K562 (cell line): Measurements from ENCODE around the gene ZSCAN12. TPM values are rescaled to one million over a fixed set of nuclear protein-coding genes. Genes with fewer than 3 reads are reported as not detected.

Experiments used
- ATAC-seq: fragments of 200-7000 bp; cut with Tn5 transposase; 3 replicates; pipeline ENCODE4 v1.9.1; 2020; ENCODE audit warnings: moderate library complexity
- BruUV-seq: library from RNA; stranded (reverse); fragments of 400-500 nt; replicated peaks from 2 replicates; lab custom pipeline; 2021; lab: Mats Ljungman, UMichigan
- CTCF ChIA-PET: fragments of 300-600 bp; formaldehyde crosslinking; extraction: SDS; loops from one replicate; lab custom pipeline; 2021; ENCODE audit warnings: low intra/inter-chr PET ratio; lab: Yijun Ruan, JAX
- POLR2A ChIA-PET: fragments of 300-600, 350-650 bp; sonication (Branson Sonifier 250); formaldehyde crosslinking; extraction: SDS; loops from one replicate; lab custom pipeline; 2021; ENCODE audit warnings: antibody characterized with exemption, inconsistent platforms; lab: Yijun Ruan, JAX
- DNase-seq, 4 experiments: peaks; one replicate each; pipeline versions ENCODE4 v3.0.0 to v3.0.0-alpha.2; 2011 to 2018; ENCODE audit warnings: low spot score in 3 of 4, mixed read lengths in 3 of 4; ENCODE audit errors: extremely low read depth in 1 of 4
- FAIRE-seq: peaks from 2 replicates; lab custom pipeline; 2011; peaks lifted over from hg19 to GRCh38; lab: Jason Lieb, UNC
- H2AFZ ChIP-seq: 2 replicates; pipeline ENCODE4 v1.6.0; 2011; ENCODE audit warnings: low read depth, low read length, control low read depth, inconsistent platforms
- H3K27ac ChIP-seq: fragments of 200-600 bp; 3 replicates; pipeline ENCODE4 v1.8.0; 2011; ENCODE audit warnings: low read depth, mild to moderate bottlenecking, control low read depth, inconsistent platforms, low read length, moderate library complexity, mixed read lengths; ENCODE audit errors: extremely low read depth
- H3K27me3 ChIP-seq, 2 experiments: fragments of 300-600 bp in 1 of 2; 2 replicates in 1 of 2; 3 replicates in 1 of 2; pipeline versions ENCODE4 v1.6.0 to v1.8.0; 2011; ENCODE audit warnings: inconsistent platforms in 2 of 2, low read length in 2 of 2, mild to moderate bottlenecking in 1 of 2, mixed read lengths in 1 of 2, moderate library complexity in 1 of 2; ENCODE audit not compliant: control insufficient read depth in 2 of 2, insufficient read depth in 2 of 2
- H3K36me3 ChIP-seq: fragments of 300-600 bp; 3 replicates; pipeline ENCODE4 v1.8.0; 2011; ENCODE audit warnings: mild to moderate bottlenecking, low read length, inconsistent platforms; ENCODE audit not compliant: control insufficient read depth, insufficient read depth
- H3K4me1 ChIP-seq, 2 experiments: fragments of 200-600 bp in 1 of 2; replicated peaks in 1 of 2; 2 replicates in 1 of 2; 3 replicates in 1 of 2; pipeline versions ENCODE4 v1.5.1 to v1.8.0; 2011; ENCODE audit warnings: inconsistent platforms in 2 of 2, low read length in 2 of 2, mild to moderate bottlenecking in 1 of 2, mixed read lengths in 1 of 2, moderate library complexity in 1 of 2; ENCODE audit not compliant: control insufficient read depth in 2 of 2, insufficient read depth in 2 of 2
- H3K4me2 ChIP-seq: 2 replicates; pipeline ENCODE4 v1.6.1; 2011; ENCODE audit warnings: low read length, control low read depth, inconsistent platforms, mixed read lengths; ENCODE audit not compliant: insufficient read depth
- H3K4me3 ChIP-seq: fragments of 200-600 bp; sonication (generic), shearing (Covaris generic); 2 replicates; pipeline ENCODE4 v1.5.1; 2016; ENCODE audit warnings: control low read depth, inconsistent platforms
- H3K79me2 ChIP-seq: fragments of 200-600 bp; 3 replicates; pipeline ENCODE4 v1.8.0; 2011; ENCODE audit warnings: low read length, inconsistent platforms; ENCODE audit not compliant: control insufficient read depth, insufficient read depth
- H3K9ac ChIP-seq, 2 experiments: 2 replicates each; pipeline versions ENCODE4 v1.6.0 to v1.6.1; 2011; ENCODE audit warnings: low read depth in 2 of 2, low read length in 2 of 2, control low read depth in 1 of 2, inconsistent platforms in 1 of 2, mild to moderate bottlenecking in 1 of 2, mixed read lengths in 1 of 2; ENCODE audit not compliant: insufficient read depth in 1 of 2
- H3K9me1 ChIP-seq: one replicate; pipeline ENCODE4 v1.6.0; 2011; ENCODE audit warnings: inconsistent platforms, mild to moderate bottlenecking, low read length, moderate library complexity; ENCODE audit not compliant: control insufficient read depth, insufficient read depth
- H3K9me3 ChIP-seq: replicated peaks from 2 replicates; pipeline ENCODE4 v1.5.1; 2011; ENCODE audit warnings: low read depth, low read length, inconsistent platforms; ENCODE audit not compliant: control insufficient read depth, insufficient read depth
- H4K20me1 ChIP-seq: replicated peaks from 2 replicates; pipeline ENCODE4 v1.6.1; 2011; ENCODE audit warnings: low read length, inconsistent platforms, mixed read lengths; ENCODE audit not compliant: control insufficient read depth, insufficient read depth
- WGBS: fragments of 100-300 bp; shearing (Covaris generic); methylation state at CpG from one replicate; pipeline ENCODE4 v1.1.6; 2016; ENCODE audit warnings: low coverage, mixed read lengths; ENCODE audit not compliant: insufficient coverage; ENCODE audit errors: missing lambda C conversion rate; 5-methylcytosine and 5-hydroxymethylcytosine counted together
- in situ Hi-C: fragments of 300-500 bp; cut with MboI; formaldehyde crosslinking; loops from 4 replicates; pipeline ENCODE4 v1.15.0; 2018; ENCODE audit warnings: inconsistent platforms, mixed read lengths
- intact Hi-C: fragments of 100-400 bp; cut with micrococcal nuclease; formaldehyde crosslinking; loops from 2 replicates; pipeline ENCODE4 v1.14.2; 2022
- polyA plus RNA-seq, 8 experiments: library from polyadenylated mRNA; depleted of rRNA in 4 of 8; stranded (reverse) in 5 of 8; unstranded in 3 of 8; fragments of >200 nt; fragmentation: Nextera tagmentation in 2 of 8; fragmentation: Illumina TruSeq in 1 of 8; extraction: Ambion mirVana in 2 of 8; extraction: Trizol in 1 of 8; gene quantifications; 2 replicates each; pipeline versions ENCODE4 v1.2.1 to v1.2.3, GENCODE V29; 2011 to 2014; ENCODE audit warnings: inconsistent platforms in 1 of 8, missing spikeins in 1 of 8
- total RNA-seq, 7 experiments: library from RNA; depleted of rRNA in 6 of 7; stranded (reverse); fragments of >200 nt in 6 of 7; fragmentation: Illumina TruSeq in 2 of 7; extraction: Trizol in 2 of 7; gene quantifications; 2 replicates each; pipeline versions ENCODE4 v1.2.1 to v1.2.3, GENCODE V29; 2011 to 2021; ENCODE audit warnings: low replicate concordance in 1 of 7
- TF ChIP-seq, protein P1 (sequence below): fragments of 450-650 bp; IDR thresholded peaks from 2 replicates; pipeline ENCODE4 v1.6.1; 2018; ENCODE audit warnings: mild to moderate bottlenecking, low read depth; ENCODE audit not compliant: partially characterized antibody
- TF ChIP-seq, protein P2 (sequence below), 2 experiments: fragments of 450-650 bp; IDR thresholded peaks; 2 replicates each; pipeline ENCODE4 v1.6.1; 2018; ENCODE audit warnings: mild to moderate bottlenecking in 2 of 2, low read depth in 1 of 2; ENCODE audit not compliant: partially characterized antibody in 2 of 2

The ZSCAN12 gene
- total and polyA plus RNA-seq, 9 of the 15 experiments (the other 6 are each of a cell fraction or from before 2014, with no cell fraction given): 2.5 to 19.6 (median 12.5) TPM

DNA sequence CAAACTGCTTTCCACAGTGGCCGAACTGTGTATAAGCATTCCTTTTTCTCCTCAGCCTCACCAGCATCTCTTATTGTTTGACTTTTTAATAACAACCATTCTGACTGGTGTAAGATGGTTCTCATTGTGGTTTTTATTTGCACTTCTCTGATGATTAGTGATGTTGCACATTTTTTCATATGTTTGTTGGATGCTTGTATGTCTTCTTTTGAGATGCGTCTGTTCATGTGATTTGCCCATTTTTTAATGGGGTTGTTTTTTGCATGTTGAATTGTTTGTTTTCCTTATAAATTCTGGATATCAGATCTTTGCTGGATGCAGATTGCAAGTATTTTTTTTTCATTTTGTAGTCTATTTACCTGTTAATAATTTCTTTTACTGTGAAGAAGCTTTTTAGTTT, 11.2 kb upstream of the ZSCAN12 start:
- H3K4me2 ChIP-seq: no peak overlapping the region
- no peak overlapping the region for H3K27ac ChIP-seq
- no peak for ATAC-seq
- H3K9me1 ChIP-seq: no peaks in the 10 kb centered on the region
- BruUV-seq: no TSS peak
- peaks cover 0 to 25% of the 10 kb centered on the region in 2 experiments; a peak in 3 of 5 replicates for H3K4me1 ChIP-seq
- no peak overlapping the region for H2AFZ ChIP-seq
- H4K20me1 ChIP-seq: no peaks in the 10 kb centered on the region
- TF ChIP-seq, protein P1, sequence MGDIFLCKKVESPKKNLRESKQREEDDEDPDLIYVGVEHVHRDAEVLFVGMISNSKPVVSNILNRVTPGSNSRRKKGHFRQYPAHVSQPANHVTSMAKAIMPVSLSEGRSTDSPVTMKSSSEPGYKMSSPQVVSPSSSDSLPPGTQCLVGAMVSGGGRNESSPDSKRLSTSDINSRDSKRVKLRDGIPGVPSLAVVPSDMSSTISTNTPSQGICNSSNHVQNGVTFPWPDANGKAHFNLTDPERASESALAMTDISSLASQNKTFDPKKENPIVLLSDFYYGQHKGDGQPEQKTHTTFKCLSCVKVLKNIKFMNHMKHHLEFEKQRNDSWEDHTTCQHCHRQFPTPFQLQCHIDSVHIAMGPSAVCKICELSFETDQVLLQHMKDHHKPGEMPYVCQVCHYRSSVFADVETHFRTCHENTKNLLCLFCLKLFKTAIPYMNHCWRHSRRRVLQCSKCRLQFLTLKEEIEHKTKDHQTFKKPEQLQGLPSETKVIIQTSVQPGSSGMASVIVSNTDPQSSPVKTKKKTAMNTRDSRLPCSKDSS: no peak
- TF ChIP-seq, protein P2, sequence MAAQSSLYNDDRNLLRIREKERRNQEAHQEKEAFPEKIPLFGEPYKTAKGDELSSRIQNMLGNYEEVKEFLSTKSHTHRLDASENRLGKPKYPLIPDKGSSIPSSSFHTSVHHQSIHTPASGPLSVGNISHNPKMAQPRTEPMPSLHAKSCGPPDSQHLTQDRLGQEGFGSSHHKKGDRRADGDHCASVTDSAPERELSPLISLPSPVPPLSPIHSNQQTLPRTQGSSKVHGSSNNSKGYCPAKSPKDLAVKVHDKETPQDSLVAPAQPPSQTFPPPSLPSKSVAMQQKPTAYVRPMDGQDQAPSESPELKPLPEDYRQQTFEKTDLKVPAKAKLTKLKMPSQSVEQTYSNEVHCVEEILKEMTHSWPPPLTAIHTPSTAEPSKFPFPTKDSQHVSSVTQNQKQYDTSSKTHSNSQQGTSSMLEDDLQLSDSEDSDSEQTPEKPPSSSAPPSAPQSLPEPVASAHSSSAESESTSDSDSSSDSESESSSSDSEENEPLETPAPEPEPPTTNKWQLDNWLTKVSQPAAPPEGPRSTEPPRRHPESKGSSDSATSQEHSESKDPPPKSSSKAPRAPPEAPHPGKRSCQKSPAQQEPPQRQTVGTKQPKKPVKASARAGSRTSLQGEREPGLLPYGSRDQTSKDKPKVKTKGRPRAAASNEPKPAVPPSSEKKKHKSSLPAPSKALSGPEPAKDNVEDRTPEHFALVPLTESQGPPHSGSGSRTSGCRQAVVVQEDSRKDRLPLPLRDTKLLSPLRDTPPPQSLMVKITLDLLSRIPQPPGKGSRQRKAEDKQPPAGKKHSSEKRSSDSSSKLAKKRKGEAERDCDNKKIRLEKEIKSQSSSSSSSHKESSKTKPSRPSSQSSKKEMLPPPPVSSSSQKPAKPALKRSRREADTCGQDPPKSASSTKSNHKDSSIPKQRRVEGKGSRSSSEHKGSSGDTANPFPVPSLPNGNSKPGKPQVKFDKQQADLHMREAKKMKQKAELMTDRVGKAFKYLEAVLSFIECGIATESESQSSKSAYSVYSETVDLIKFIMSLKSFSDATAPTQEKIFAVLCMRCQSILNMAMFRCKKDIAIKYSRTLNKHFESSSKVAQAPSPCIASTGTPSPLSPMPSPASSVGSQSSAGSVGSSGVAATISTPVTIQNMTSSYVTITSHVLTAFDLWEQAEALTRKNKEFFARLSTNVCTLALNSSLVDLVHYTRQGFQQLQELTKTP (IDR thresholded peaks at IDR 0.05; ENCODE audit: low read depth in 1 of 2, partially characterized antibody in 2 of 2): peak in 1 of 2 experiments; percentile 96
- TF ChIP-seq, all 486 proteins: peak for 1
- Histone ChIP-seq H3K4me3 (no peak overlapping the region), H3K79me2 (no peaks in the 10 kb centered on the region), H3K36me3 (no peaks in the 10 kb centered on the region), H3K9ac (no peak overlapping the region), H3K27me3 (no peaks in the 10 kb centered on the region), H3K9me3 (no peaks in the 10 kb centered on the region)
- WGBS: 93% methylated on average over 2 of the region's 2 CpGs
- POLR2A ChIA-PET: interaction anchor here (1.8 kb wide), 1 partner anchor 8 kb away, joined by 5 read pairs; no protein-coding TSS in a partner anchor
- intact Hi-C loops (no loop called here), in situ Hi-C loops (no loop called here)
- FAIRE-seq (no peak), DNase-seq (no peak)
- CTCF ChIA-PET: no interaction called here
